HepG2 (cell line): Measurements from ENCODE around the gene GNRH2. TPM values are rescaled to one million over a fixed set of nuclear protein-coding genes. Genes with fewer than 3 reads are reported as not detected.
A peak's percentile ranks its signal among the peaks of the same experiment; 100 is the strongest.

Source experiments
- ARHGAP35 ChIP-seq: sonication (generic); formaldehyde crosslinking; IDR thresholded peaks from 2 replicates; pipeline ENCODE4 v1.9.0; 2022; ENCODE audit warnings: mild to moderate bottlenecking, inconsistent platforms, moderate library complexity, missing genetic modification reagents, borderline replicate concordance
- CENPBD1 ChIP-seq: sonication (generic); formaldehyde crosslinking; IDR thresholded peaks from 2 replicates; pipeline ENCODE4 v1.8.0; 2022; ENCODE audit warnings: missing genetic modification reagents, low read depth, mild to moderate bottlenecking, borderline replicate concordance
- CTCF ChIP-seq: sonication (generic); formaldehyde crosslinking; IDR thresholded peaks from 2 replicates; pipeline ENCODE4 v1.5.0; 2020; ENCODE audit warnings: mild to moderate bottlenecking, missing genetic modification reagents, moderate library complexity
- E2F5 ChIP-seq: sonication (generic); formaldehyde crosslinking; conservative IDR thresholded peaks from 2 replicates; pipeline ENCODE4 v1.4.0; 2020; ENCODE audit warnings: missing genetic modification reagents
- GMEB2 ChIP-seq: IDR thresholded peaks from 2 replicates; pipeline ENCODE4 v1.6.1; 2016; ENCODE audit warnings: missing biosample characterization, missing genetic modification reagents, low read depth
- HNF1B ChIP-seq: sonication (generic); formaldehyde crosslinking; IDR thresholded peaks from 2 replicates; pipeline ENCODE4 v1.5.1; 2020; ENCODE audit warnings: mild to moderate bottlenecking, moderate library complexity, missing genetic modification reagents
- MEF2D ChIP-seq: sonication (generic); formaldehyde crosslinking; IDR thresholded peaks from 2 replicates; pipeline ENCODE4 v1.5.1; 2020; ENCODE audit warnings: mild to moderate bottlenecking, missing genetic modification reagents
- MIER3 ChIP-seq: IDR thresholded peaks from 2 replicates; pipeline ENCODE4 v1.6.1; 2016; ENCODE audit warnings: missing compliant biosample characterization, borderline replicate concordance
- NR0B2 ChIP-seq: sonication (generic); formaldehyde crosslinking; IDR thresholded peaks from 2 replicates; pipeline ENCODE4 v1.4.0; 2020; ENCODE audit warnings: mild to moderate bottlenecking, missing genetic modification reagents
- SNAI1 ChIP-seq: sonication (generic); formaldehyde crosslinking; IDR thresholded peaks from 2 replicates; pipeline ENCODE4 v1.5.0; 2020; ENCODE audit warnings: mild to moderate bottlenecking, missing genetic modification reagents, borderline replicate concordance
- SRSF1 ChIP-seq: fragments of 200-400 bp; formaldehyde crosslinking; optimal IDR thresholded peaks from 2 replicates; pipeline ENCODE3; 2017; ENCODE audit warnings: mild to moderate bottlenecking, low read depth, low read length, moderate library complexity
- TCF12 ChIP-seq, 2 experiments: fragments of 450-650 bp in 1 of 2; sonication (generic) in 1 of 2; formaldehyde crosslinking in 1 of 2; IDR thresholded peaks; 2 replicates each; pipeline versions ENCODE4 v1.6.1 to v1.8.0; 2017 to 2022; ENCODE audit warnings: antibody characterized with exemption in 1 of 2, mild to moderate bottlenecking in 1 of 2, missing genetic modification reagents in 1 of 2, moderate library complexity in 1 of 2
- YEATS4 ChIP-seq: sonication (generic); formaldehyde crosslinking; IDR thresholded peaks from 2 replicates; pipeline ENCODE4 v1.4.0; 2020; ENCODE audit warnings: missing genetic modification reagents, borderline replicate concordance
- ZNF383 ChIP-seq: sonication (generic); formaldehyde crosslinking; IDR thresholded peaks from 2 replicates; pipeline ENCODE4 v1.4.0; 2020; ENCODE audit warnings: missing genetic modification reagents, mild to moderate bottlenecking, borderline replicate concordance
- ZNF441 ChIP-seq: sonication (generic); formaldehyde crosslinking; IDR thresholded peaks from 2 replicates; pipeline ENCODE4 v1.7.0; 2021; ENCODE audit warnings: missing genetic modification reagents, borderline replicate concordance
- ZNF547 ChIP-seq: sonication (generic); formaldehyde crosslinking; IDR thresholded peaks from 2 replicates; pipeline ENCODE4 v1.5.1; 2020; ENCODE audit warnings: mild to moderate bottlenecking, missing genetic modification reagents
- ZNF567 ChIP-seq: sonication (generic); formaldehyde crosslinking; IDR thresholded peaks from 2 replicates; pipeline ENCODE4 v1.8.1; 2023; ENCODE audit warnings: mild to moderate bottlenecking, missing genetic modification reagents, borderline replicate concordance
- ZNF737 ChIP-seq: sonication (generic); formaldehyde crosslinking; IDR thresholded peaks from 2 replicates; pipeline ENCODE4 v1.5.0; 2020; ENCODE audit warnings: missing genetic modification reagents, mild to moderate bottlenecking, borderline replicate concordance
- polyA plus RNA-seq, 8 experiments: library from polyadenylated mRNA; depleted of rRNA in 3 of 8; stranded (reverse) in 7 of 8; unstranded in 1 of 8; fragments of >200 nt; fragmentation: Illumina TruSeq in 4 of 8; extraction: Trizol in 4 of 8; gene quantifications; 2 replicates each; pipeline versions ENCODE4 v1.2.1 to v1.2.3, GENCODE V29; 2011 to 2016; ENCODE audit warnings: low read depth in 4 of 8, missing spikeins in 1 of 8, mixed read lengths in 1 of 8; ENCODE audit not compliant: insufficient read depth in 1 of 8
- total RNA-seq, 5 experiments: library from RNA; depleted of rRNA; stranded (reverse); fragments of >200 nt; fragmentation: Illumina TruSeq; extraction: Trizol; gene quantifications; 2 replicates each; pipeline ENCODE4 v1.2.3, GENCODE V29; 2016; ENCODE audit warnings: low read depth in 1 of 5

The GNRH2 gene
- total and polyA plus RNA-seq, 2 of the 13 experiments (the other 11 are each of a cell fraction or from before 2014, with no cell fraction given), result 0.28 TPM; not detected in 1

GRCh38 chr20:3045816-3046676 lies 2.6 kb downstream of the GNRH2 start, which contains the start of gene MRPS26 (continued):
- no peak for TF ChIP-seq CENPBD1 (CRISPR knock-in tag)
- no peak for TF ChIP-seq ZNF737 (CRISPR knock-in tag)
- TF ChIP-seq HNF1B, result 0 out of 2 replicates have a peak, but pooled peaks have one; percentile 88
- peak; percentile 90 for TF ChIP-seq GMEB2 (CRISPR knock-in tag)
- peak; percentile 74; the same call in 1 of the 2 replicates for TF ChIP-seq E2F5
- TF ChIP-seq MEF2D (CRISPR knock-in tag), result peak; percentile 12; the same call in 1 of the 2 replicates
- no peak for TF ChIP-seq TCF12 (IDR thresholded peaks at IDR 0.05)
- TF ChIP-seq TCF12 (CRISPR knock-in tag; IDR thresholded peaks at IDR 0.05), result peak; percentile 90
- TF ChIP-seq ZNF383 (CRISPR knock-in tag), result peak; percentile 82; the same call in 1 of the 2 replicates
- peak; percentile 97 for TF ChIP-seq SRSF1
- TF ChIP-seq MIER3 (CRISPR knock-in tag), result peak; percentile 25; the same call in 1 of the 2 replicates
- peak; percentile 26; the same call in 1 of the 2 replicates for TF ChIP-seq SNAI1
- peak; percentile 25; the same call in 1 of the 2 replicates for TF ChIP-seq ZNF441 (CRISPR knock-in tag)
- peak; percentile 76 for TF ChIP-seq ZNF567 (CRISPR knock-in tag)
- TF ChIP-seq ARHGAP35, result peak; percentile 97
- peak; percentile 57 for TF ChIP-seq CTCF (CRISPR knock-in tag)
- peak; percentile 82; the same call in 1 of the 2 replicates for TF ChIP-seq NR0B2 (CRISPR knock-in tag)
- TF ChIP-seq ZNF547, result peak; percentile 99
- peak; percentile 100 for TF ChIP-seq YEATS4 (CRISPR knock-in tag)
